GM19438 (cell line): Measurements from ENCODE around the gene LUC7L3.
A peak's percentile ranks its signal among the peaks of the same experiment; 100 is the strongest.

Experiments
- ATAC-seq: cut with Tn5 transposase; IDR thresholded peaks from one replicate; pipeline ENCODE4 v1.9.1; 2021; ENCODE audit warnings: low read depth; ENCODE audit not compliant: unreplicated experiment

Gene LUC7L3

DNA sequence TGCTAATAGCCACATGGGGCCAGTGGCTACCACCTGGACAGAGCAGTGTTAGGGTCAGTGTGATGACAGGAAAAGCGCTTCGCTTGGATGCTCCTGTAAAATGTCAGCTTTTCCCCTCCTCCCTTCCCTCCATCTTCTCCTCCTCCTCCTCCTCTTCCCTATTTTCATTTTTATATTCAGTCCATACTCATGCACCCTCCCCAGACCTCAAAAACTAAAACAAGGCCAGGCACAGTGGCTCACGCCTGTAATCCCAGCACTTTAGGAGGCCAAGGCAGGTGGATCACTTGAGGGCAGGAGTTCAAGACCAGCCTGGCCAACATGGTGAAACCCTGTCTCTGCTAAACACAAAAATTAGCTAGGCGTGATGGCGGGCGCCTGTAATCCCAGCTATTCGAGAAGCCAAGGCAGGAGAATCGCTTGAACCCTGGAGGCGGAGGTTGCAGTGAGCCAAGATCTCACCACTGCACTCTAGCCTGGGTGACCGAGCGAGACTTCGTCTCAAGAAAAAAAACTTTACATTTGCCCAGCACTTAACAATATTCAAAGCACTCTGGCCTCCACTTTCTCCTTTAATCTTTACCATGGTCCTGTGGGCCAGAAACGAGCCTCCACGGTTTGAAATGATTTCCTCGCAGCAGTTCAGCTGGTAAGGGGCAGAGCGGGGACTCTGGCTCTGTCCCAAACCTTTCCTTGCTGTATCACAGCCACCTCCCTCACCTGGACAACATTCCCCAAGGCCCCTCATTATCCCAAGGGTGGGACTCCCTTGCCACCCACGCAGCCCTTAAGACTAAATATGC is 33.5 kb upstream of the LUC7L3 start:
- no peak for ATAC-seq

GRCh38 chr17:50686494-50687199 is 32.8 kb upstream of the LUC7L3 start:
- ATAC-seq, result no peak

DNA sequence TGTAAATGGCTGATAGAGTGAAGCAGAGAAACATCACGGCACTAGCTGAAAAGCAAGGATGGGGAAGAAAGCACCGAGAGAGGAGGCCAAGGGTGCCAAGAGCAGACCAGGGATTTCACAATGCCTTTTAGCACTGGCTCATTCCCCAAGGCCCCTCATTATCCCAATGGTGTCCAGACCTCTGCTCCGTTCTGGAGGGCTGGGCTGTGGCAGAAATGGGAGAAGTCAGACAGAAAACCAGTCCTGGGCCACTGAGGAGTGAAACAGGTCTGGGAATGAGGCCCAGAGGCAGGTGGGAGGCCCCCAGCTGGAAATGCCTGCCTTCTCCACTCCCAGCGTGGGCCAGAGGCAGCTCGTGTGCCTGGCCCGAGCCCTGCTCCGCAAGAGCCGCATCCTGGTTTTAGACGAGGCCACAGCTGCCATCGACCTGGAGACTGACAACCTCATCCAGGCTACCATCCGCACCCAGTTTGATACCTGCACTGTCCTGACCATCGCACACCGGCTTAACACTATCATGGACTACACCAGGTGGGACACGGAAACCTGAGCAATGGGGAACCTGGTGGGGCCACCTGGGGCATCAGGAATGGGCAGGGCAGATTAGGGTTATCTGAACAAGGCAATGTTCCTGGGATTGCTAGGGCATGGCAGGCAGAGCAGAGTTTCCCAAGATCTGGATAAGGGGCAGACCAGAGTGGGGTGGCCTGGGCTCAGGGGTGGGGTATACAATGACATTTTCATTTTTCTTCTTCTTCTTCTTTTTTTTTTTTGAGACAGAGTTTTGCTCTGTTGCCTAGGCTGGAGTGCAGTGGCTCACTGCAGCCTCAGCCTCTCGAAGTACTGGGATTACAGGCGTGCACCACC is 32.0 kb upstream of the LUC7L3 start:
- ATAC-seq, result no peak

- ATAC-seq, result no peak
Observed at GRCh38 chr17:50688245-50688644, 31.2 kb upstream of the LUC7L3 start.

DNA sequence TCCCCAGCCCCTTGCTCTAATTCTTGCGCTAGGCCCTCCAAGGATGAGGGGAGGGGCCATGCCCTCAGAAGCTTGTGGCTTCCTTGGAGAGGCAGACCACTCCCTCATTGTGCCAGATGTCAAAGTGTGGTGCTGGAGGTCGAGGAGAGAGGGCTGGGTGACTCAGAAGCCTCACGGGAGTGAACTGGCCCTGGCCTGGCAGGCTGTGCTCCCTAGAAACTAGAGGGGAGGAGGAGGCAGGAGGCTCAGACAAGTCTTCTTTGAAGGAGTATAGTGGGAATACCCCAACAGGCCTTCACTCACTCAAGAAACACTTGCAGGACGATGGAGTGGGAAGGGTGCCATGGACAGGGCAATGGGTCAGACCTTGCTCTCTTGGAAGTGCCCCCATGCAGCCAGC is 30.2 kb upstream of the LUC7L3 start:
- ATAC-seq, result no peak

- ATAC-seq, result no peak
Observed at GRCh38 chr17:50689956-50690886, 29.2 kb upstream of the LUC7L3 start.

DNA sequence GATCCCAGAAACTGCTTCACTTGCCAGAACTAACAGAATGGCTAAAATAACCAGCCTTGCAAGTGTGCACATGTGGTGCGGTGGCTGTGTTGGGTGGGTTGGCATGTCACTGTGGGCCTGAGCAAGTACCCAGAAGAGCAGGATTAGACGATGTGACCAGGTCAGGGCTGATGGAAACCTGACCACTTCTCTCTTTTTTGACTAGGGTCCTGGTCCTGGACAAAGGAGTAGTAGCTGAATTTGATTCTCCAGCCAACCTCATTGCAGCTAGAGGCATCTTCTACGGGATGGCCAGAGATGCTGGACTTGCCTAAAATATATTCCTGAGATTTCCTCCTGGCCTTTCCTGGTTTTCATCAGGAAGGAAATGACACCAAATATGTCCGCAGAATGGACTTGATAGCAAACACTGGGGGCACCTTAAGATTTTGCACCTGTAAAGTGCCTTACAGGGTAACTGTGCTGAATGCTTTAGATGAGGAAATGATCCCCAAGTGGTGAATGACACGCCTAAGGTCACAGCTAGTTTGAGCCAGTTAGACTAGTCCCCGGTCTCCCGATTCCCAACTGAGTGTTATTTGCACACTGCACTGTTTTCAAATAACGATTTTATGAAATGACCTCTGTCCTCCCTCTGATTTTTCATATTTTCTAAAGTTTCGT is 28.4 kb upstream of the LUC7L3 start:
- ATAC-seq, result no peak

DNA sequence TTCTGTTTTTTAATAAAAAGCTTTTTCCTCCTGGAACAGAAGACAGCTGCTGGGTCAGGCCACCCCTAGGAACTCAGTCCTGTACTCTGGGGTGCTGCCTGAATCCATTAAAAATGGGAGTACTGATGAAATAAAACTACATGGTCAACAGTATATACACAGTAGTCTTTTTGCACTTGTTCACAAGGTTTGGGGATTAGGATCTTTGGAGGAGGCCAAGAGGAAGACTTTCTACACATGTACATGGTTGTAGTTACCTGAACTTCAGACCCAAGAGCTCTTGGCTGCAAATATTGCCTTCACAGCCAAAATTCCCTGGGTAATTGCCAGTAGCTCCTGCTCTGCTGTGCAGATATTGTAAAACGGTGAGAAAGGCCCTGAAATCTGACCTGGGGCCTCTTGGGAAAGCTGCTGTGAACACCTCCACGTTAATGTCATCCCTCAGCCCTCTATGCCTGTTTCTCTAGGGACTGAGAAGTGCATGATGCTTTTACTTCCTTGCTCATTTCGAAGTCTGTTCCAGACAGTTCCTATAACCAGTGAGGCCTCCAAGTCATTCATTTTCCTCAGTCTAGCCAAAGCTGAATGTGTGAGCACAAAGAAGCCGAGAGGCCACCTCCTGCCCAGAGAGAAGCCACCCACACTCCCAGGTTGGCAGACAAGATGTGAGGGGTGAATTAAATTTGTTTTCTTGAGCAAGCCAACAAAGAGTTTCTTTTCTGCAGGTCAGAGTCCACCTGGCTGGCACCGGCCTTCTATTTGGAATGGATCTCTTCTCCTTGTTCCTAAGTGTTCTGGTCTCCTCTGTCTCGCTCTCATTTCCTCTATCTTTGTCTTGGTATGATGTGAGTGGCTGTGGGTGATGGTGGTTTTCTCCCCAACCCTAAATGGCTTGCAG is 27.6 kb upstream of the LUC7L3 start:
- no peak for ATAC-seq

DNA sequence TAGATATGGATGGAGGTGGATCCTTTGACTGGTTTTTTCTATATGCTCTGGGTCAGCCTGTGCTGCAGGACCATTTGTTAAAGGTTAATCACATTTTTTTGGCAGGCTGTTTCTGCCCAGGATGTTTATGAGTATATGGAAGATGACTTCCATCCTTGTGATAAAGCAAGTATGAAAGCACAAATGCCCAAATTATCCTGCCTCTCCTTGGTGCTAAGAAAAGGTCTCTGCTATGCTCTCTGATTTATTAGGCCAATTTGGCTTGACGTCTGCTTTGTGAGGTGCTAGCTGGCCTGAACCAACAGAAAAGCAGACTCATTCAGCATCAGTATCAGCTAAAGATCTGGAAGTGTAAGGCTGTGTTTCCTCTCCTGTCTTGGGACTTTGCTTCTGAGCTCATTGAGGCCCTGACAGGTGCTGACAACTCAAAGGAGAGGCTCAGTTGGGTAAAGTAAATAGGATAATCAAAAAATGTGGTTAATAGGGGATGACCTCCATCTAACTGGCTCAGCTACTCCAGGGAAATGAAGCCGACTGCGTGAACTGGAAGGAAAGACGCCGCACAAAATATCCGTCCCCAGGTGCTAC is 26.9 kb upstream of the LUC7L3 start:
- no peak for ATAC-seq

- no peak for ATAC-seq
Observed at GRCh38 chr17:50693036-50693682, 26.2 kb upstream of the LUC7L3 start.

DNA sequence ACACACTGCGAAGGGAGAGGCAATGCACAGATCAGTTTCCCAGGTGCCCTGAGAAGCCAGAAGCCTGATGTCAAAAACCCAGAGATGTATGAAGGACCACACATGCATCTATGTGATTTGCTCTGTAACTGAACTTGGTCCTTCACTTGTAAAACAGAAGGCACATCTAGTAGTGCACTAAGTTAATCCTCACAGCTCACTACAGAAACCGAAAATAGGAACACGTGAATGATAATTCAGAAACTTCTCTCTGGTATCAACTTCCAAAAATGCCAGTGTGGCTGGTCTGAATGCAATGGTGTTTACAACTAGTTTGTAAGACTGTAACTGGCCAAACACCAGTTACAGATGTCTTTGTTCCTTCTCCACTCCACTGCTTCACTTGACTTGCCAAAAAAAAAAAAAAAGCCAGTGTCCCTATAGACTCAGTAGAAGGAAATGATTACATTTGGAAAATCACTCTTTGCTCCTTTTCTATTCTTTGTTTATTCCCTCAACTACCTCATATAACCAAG is 23.0 kb upstream of the LUC7L3 start:
- ATAC-seq, result no peak

- no peak for ATAC-seq
Observed at GRCh38 chr17:50697062-50697461, 22.3 kb upstream of the LUC7L3 start.

DNA sequence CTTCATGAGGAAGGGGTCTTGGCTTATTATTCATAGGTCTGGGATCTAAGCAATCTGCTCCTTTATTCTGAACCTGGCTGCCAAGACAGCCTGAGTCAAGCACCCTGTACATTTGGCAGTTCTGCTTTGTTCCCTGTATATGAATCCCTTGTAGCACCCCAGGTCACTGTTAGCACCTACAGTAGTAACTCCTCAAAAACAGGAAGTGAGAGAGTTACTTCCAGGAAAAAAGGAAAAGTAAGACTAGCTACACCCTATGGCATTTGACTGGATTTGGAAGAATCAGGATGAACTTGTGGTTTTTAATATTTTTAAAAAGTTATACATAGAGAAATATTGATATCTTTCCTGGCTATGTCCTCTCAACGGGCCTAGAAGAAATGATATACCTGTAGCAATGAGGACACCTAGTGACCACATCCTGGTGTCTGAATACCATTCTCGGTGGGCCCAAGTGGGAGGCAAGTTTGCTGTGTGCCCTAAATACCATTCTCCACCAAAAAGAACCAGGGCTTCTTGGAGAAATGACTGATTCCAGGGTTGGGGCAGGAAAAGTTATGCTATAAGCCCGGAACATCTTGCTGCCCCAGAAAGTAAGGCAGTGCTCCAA is 21.6 kb upstream of the LUC7L3 start:
- ATAC-seq, result no peak

DNA sequence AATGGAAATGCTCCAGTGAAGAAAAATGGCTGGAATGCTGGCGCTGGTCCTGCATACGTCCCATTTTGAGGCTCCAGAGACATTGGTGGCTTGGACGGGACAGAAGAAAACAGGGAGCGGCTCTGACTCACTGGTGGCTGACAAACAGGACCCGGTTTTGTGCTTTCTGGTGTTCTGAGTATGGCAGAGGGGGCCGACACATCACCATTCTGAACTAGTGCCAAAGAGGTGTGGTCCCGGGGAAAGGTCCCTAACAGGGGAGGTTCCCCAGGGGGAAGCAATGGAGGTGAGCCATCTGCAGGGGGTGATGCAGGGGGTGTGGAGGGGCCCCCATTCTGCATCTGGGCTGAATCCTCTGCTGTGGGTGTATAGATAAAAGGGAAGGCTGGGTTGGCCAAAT is 20.0 kb upstream of the LUC7L3 start:
- ATAC-seq, result no peak

DNA sequence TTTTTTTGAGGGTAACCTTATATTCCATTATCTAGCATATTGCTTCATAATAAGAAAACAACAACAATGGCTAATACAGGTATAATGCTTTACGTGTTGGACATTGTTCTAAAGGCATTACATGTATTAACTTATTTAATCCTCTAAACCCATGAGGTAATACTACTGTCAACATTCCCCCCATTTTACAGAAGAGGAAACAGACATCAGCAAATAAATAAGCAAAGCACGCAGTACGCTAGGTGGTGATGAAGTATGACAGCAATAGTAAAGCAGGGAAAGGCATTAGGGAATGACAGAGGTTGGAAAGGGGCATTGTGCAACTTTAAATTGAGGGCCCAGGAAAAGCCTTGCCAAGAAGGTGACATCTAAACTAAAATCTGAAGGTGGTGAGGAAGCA is 16.2 kb upstream of the LUC7L3 start:
- no peak for ATAC-seq

GRCh38 chr17:50707289-50708049 is 11.9 kb upstream of the LUC7L3 start, which contains the start of gene ANKRD40:
Gene ANKRD40 (minus strand): TSS chr17:50707914. CDS start chr17:50707654, 260 bp downstream.
- peak; percentile 60 for ATAC-seq
